Measurements from ENCODE around the gene ITPR1.

- TF ChIP-seq POLR2A (IDR thresholded peaks at IDR 0.05; ENCODE audit: low read length): peak; percentile 88
- no peak for TF ChIP-seq ZFP36 (IDR thresholded peaks at IDR 0.05; ENCODE audit: borderline replicate concordance, partially characterized antibody)
- TF ChIP-seq, protein P1, sequence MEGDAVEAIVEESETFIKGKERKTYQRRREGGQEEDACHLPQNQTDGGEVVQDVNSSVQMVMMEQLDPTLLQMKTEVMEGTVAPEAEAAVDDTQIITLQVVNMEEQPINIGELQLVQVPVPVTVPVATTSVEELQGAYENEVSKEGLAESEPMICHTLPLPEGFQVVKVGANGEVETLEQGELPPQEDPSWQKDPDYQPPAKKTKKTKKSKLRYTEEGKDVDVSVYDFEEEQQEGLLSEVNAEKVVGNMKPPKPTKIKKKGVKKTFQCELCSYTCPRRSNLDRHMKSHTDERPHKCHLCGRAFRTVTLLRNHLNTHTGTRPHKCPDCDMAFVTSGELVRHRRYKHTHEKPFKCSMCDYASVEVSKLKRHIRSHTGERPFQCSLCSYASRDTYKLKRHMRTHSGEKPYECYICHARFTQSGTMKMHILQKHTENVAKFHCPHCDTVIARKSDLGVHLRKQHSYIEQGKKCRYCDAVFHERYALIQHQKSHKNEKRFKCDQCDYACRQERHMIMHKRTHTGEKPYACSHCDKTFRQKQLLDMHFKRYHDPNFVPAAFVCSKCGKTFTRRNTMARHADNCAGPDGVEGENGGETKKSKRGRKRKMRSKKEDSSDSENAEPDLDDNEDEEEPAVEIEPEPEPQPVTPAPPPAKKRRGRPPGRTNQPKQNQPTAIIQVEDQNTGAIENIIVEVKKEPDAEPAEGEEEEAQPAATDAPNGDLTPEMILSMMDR (IDR thresholded peaks at IDR 0.05): no peak
- TF ChIP-seq MAZ (IDR thresholded peaks at IDR 0.05; ENCODE audit: borderline replicate concordance, low read depth, low read length): no peak
- peak; percentile 99 for TF ChIP-seq HDAC2 (IDR thresholded peaks at IDR 0.05)
- no peak for TF ChIP-seq JUNB (IDR thresholded peaks at IDR 0.05)
These were observed 26.2 kb upstream of the ITPR1 start, which contains the start of gene SUMF1 for GRCh38 chr3:4466741-4467521.
